ENCODE results near the gene SIGLEC5. TPM values are rescaled to one million over a fixed set of nuclear protein-coding genes. Genes with fewer than 3 reads are reported as not detected.

SIGLEC5 gene
- total RNA-seq, 1 donor from 2014 or later, result not detected

DNA sequence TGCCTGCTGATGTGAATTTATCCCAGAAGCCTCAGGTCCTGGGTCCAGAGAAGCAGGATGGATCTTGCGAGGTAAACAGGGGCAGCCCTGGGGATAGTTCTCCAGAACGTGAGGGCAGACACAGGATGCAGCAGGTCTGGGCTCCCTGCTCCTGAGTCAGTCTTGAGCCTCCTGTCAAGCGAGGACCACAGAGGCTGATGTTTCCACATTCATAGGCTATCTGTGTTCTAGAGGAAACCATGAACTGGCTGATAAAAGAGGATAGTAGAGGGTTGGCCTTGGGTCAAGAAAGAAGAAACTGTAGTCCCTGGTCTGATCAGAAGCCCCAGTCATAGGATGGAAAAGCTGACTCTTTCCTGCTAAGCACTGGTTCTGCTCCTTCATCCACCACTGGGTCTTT, 56.9 kb downstream of the SIGLEC5 start:
- H3K36me3 Mint-ChIP-seq (ENCODE audit: low read depth, unreplicated experiment), result peaks cover 3% of the 10 kb centered on the region
- no peaks in the 10 kb centered on the region for H3K9me3 Mint-ChIP-seq (ENCODE audit: unreplicated experiment)
- TF ChIP-seq, protein P1, sequence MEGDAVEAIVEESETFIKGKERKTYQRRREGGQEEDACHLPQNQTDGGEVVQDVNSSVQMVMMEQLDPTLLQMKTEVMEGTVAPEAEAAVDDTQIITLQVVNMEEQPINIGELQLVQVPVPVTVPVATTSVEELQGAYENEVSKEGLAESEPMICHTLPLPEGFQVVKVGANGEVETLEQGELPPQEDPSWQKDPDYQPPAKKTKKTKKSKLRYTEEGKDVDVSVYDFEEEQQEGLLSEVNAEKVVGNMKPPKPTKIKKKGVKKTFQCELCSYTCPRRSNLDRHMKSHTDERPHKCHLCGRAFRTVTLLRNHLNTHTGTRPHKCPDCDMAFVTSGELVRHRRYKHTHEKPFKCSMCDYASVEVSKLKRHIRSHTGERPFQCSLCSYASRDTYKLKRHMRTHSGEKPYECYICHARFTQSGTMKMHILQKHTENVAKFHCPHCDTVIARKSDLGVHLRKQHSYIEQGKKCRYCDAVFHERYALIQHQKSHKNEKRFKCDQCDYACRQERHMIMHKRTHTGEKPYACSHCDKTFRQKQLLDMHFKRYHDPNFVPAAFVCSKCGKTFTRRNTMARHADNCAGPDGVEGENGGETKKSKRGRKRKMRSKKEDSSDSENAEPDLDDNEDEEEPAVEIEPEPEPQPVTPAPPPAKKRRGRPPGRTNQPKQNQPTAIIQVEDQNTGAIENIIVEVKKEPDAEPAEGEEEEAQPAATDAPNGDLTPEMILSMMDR (IDR thresholded peaks at IDR 0.05; ENCODE audit: unreplicated experiment), result no peak
- H3K27ac Mint-ChIP-seq (ENCODE audit: unreplicated experiment), result no peak overlapping the region
- H3K27me3 Mint-ChIP-seq (ENCODE audit: unreplicated experiment), result peaks cover 2% of the 10 kb centered on the region
- H3K4me3 Mint-ChIP-seq (ENCODE audit: unreplicated experiment), result no peak overlapping the region
- peaks cover 12% of the 10 kb centered on the region for H3K4me1 Mint-ChIP-seq (ENCODE audit: unreplicated experiment)
- DNase-seq (ENCODE audit: low spot score), result no peak

DNA sequence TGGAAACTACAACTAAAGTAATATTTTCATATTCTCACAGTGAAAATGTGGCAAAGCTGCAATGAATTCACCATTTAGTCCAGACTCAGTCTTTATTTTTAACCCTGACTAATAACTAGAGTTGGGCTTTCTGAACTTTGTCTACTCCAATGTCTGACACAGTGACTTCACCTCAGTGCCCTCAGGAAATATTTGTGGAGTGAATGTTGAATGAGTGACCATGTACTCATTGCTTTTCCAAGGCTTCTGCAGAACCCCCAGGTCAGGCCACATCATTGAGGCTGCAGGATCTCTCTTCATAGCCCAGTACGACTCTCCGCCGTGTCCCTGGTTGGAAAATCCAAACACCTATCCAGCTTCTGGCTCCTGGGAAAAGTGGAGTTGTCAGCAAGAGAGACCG, 57.3 kb downstream of the SIGLEC5 start:
- H3K27me3 Mint-ChIP-seq (ENCODE audit: unreplicated experiment), result peaks cover 2% of the 10 kb centered on the region
- no peak overlapping the region for H3K4me3 Mint-ChIP-seq (ENCODE audit: unreplicated experiment)
- TF ChIP-seq, protein P1 (IDR thresholded peaks at IDR 0.05; ENCODE audit: unreplicated experiment), result no peak
- peaks cover 3% of the 10 kb centered on the region for H3K36me3 Mint-ChIP-seq (ENCODE audit: low read depth, unreplicated experiment)
- H3K9me3 Mint-ChIP-seq (ENCODE audit: unreplicated experiment), result no peaks in the 10 kb centered on the region
- H3K27ac Mint-ChIP-seq (ENCODE audit: unreplicated experiment), result no peak overlapping the region
- peaks cover 12% of the 10 kb centered on the region for H3K4me1 Mint-ChIP-seq (ENCODE audit: unreplicated experiment)
- no peak for DNase-seq (ENCODE audit: low spot score)

DNA sequence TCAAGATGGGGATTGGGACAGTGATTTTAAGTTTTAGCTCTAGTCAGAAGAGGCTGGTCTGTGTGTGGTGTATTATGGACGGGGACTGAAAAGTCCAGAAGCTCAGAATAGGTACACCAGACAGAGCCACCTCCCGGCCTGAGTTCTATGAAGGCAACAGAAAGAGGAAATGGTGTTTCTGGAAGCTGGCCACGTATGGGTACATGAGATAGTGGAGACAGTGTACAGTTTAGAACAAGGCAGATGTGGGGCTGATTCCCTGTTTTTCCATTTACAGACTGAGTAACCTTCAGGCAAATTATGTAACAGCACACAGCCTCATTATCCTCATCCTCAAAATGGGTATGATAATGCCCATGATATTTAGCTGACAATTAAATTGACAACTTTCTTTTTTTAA, 57.8 kb downstream of the SIGLEC5 start:
- TF ChIP-seq, protein P1 (IDR thresholded peaks at IDR 0.05; ENCODE audit: unreplicated experiment), result no peak
- peaks cover 2% of the 10 kb centered on the region for H3K27me3 Mint-ChIP-seq (ENCODE audit: unreplicated experiment)
- H3K36me3 Mint-ChIP-seq (ENCODE audit: low read depth, unreplicated experiment), result peaks cover 3% of the 10 kb centered on the region
- peak overlapping the region; percentile 98 for H3K4me3 Mint-ChIP-seq (ENCODE audit: unreplicated experiment)
- no peaks in the 10 kb centered on the region for H3K9me3 Mint-ChIP-seq (ENCODE audit: unreplicated experiment)
- H3K27ac Mint-ChIP-seq (ENCODE audit: unreplicated experiment), result no peak overlapping the region
- no peak for DNase-seq (ENCODE audit: low spot score)
- H3K4me1 Mint-ChIP-seq (ENCODE audit: unreplicated experiment), result peaks cover 12% of the 10 kb centered on the region

DNA sequence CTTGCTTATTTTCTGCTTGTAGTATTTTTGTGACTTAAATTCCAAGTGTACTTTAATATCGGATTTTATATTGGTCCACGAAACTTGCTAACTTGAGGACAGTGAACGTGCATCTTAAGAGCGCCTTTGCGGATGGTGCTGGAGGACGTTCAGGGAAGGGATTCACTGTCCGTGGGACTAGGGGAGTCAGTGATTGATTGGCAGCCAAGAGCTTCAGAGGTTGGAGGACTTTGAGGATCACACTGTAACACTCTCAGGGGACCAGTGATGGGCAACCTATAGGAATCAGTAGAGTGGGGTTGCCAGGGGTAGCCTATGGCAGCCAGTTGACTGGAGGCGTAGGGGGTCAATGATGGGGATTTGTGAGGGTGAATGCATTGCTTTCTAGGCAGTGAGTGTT, 58.6 kb downstream of the SIGLEC5 start:
- TF ChIP-seq, protein P1 (IDR thresholded peaks at IDR 0.05; ENCODE audit: unreplicated experiment), result no peak
- peak overlapping the region; percentile 94 for H3K27ac Mint-ChIP-seq (ENCODE audit: unreplicated experiment)
- H3K36me3 Mint-ChIP-seq (ENCODE audit: low read depth, unreplicated experiment), result peaks cover 2% of the 10 kb centered on the region
- H3K4me3 Mint-ChIP-seq (ENCODE audit: unreplicated experiment), result peak overlapping the region; percentile 98
- DNase-seq (ENCODE audit: low spot score), result no peak
- H3K9me3 Mint-ChIP-seq (ENCODE audit: unreplicated experiment), result no peaks in the 10 kb centered on the region
- H3K27me3 Mint-ChIP-seq (ENCODE audit: unreplicated experiment), result peaks cover 2% of the 10 kb centered on the region
- peaks cover 12% of the 10 kb centered on the region for H3K4me1 Mint-ChIP-seq (ENCODE audit: unreplicated experiment)

DNA sequence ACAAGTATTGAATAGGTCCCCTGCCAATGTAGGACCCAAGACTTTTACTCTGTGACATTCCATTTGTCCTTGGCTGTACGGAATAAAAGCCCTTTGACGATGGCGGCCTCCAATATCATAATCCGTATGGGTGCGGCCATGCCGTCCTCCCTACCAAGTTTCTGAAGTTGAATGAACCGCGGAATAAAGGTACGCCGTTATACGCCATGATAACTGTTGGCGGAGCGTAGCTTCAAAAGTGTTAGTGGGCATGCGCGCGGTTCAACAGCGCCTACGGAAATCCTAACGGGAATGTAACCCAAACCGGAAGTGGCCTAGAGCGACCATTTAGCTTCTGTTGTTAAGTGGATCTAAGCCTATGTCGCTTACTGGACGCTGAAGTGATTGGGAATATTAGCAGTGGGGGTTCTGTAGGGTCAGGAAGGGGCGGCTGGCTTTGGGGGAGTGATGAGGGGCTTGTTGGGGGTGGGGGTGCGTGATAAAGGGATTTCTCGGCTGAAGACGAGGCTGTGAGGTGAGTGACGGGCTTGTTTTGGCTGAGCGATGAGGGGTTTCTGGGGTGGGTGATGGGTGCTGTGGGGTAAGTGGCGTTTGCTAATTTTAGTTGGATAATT, 59.1 kb downstream of the SIGLEC5 start, which contains the start of gene ZNF175:
TSS of gene ZNF175 (plus strand) at position 322 of the 614 bp plus-strand sequence. CDS start 2,047 bp downstream, outside the sequence.
- Mint-ChIP-seq H3K36me3 (ENCODE audit: low read depth, unreplicated experiment) (no peaks in the 10 kb centered on the region), H3K9me3 (ENCODE audit: unreplicated experiment) (no peaks in the 10 kb centered on the region), H3K4me1 (ENCODE audit: unreplicated experiment) (peaks cover 12% of the 10 kb centered on the region), H3K27ac (ENCODE audit: unreplicated experiment) (peak within 1 kb of the TSS; percentile 94), H3K27me3 (ENCODE audit: unreplicated experiment) (peaks cover 2% of the 10 kb centered on the region), H3K4me3 (ENCODE audit: unreplicated experiment) (peak within 1 kb of the TSS; percentile 98)
- TF ChIP-seq, protein P1 (IDR thresholded peaks at IDR 0.05; ENCODE audit: unreplicated experiment), result no peak
- DNase-seq (ENCODE audit: low spot score), result peak; percentile 90

All from endothelial cell (in vitro differentiated cells).